ENCODE results near the gene TPSG1. TPM values are rescaled to one million over a fixed set of nuclear protein-coding genes. Genes with fewer than 3 reads are reported as not detected.
"Not testable (repeated sequence)": the region's sequence is repeated elsewhere in the genome, so short reads cannot be mapped to it uniquely, and the experiment has no call there.

The TPSG1 gene
- total and polyA plus RNA-seq, 2 of the 13 experiments (the other 11 are each of a cell fraction or from before 2014, with no cell fraction given): not detected

DNA sequence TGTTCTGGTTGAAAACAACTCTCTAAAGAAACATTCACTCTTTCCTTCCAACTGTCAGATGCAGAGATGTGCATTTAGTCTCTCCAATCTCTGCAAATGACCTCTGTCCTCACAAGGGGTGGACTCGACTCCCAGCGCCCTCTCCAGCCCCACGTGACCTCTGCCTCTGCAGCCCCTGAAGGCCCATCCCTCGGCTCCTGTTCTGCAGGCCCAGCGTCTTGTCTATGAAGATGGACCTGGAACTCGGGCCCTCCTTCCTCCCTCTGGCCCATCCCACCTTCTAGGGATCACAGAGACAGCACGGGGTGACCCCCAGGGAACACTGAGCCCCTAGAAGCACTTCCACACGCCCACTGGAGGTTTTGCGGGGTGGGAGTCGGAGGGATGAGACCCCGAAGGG is 18.3 kb upstream of the TPSG1 start:
- in situ Hi-C loops (cut with HindIII; ENCODE audit: extremely low pct_ligation_motif_present, low pct_unique_long_range_greater_than_20kb); H3K9me3 ChIP-seq (ENCODE audit: low read length); H3K27ac ChIP-seq (ENCODE audit: extremely low read length, insufficient read depth, low read length); POLR2A ChIA-PET; H3K4me1 ChIP-seq (ENCODE audit: insufficient read depth, low read length); FAIRE-seq; H3K4me3 ChIP-seq (replicated peaks in 1 of 3; ENCODE audit: insufficient read depth in 1 of 3, low read depth in 2 of 3, low read length in 3 of 3); intact Hi-C loops (cut with micrococcal nuclease; ENCODE audit: unreplicated experiment); H3K79me2 ChIP-seq (ENCODE audit: insufficient read depth, low read length); H3K9ac ChIP-seq (ENCODE audit: insufficient read depth, low read depth, low read length); ATAC-seq; H3K36me3 ChIP-seq (replicated peaks in 1 of 2; ENCODE audit: control insufficient read depth in 1 of 2, insufficient read depth in 2 of 2, low read length in 2 of 2); CTCF ChIA-PET (ENCODE audit: low intra/inter-chr PET ratio, low total read pairs); DNase-seq (ENCODE audit: low spot score); H2AFZ ChIP-seq (ENCODE audit: low read length); H3K4me2 ChIP-seq (ENCODE audit: low read depth, low read length); H4K20me1 ChIP-seq (ENCODE audit: insufficient read depth, low read length); BruUV-seq (replicated peaks); TF ChIP-seq USF2 (IDR thresholded peaks at IDR 0.05; ENCODE audit: low read depth, low read length): not testable (repeated sequence)
- 15% methylated on average over 7 of the region's 11 CpGs for WGBS (ENCODE audit: low lambda C conversion rate)
- peak; percentile 40; the same call in 1 of the 2 replicates for TF ChIP-seq USF2 (CRISPR knock-in tag; IDR thresholded peaks at IDR 0.05; ENCODE audit: borderline replicate concordance)
- peaks cover 1 to 32% of the 10 kb centered on the region in 2 experiments; a peak in 4 of 5 replicates for H3K27me3 ChIP-seq (ENCODE audit: control insufficient read depth in 1 of 2, insufficient read depth in 2 of 2, low read length in 2 of 2)

DNA sequence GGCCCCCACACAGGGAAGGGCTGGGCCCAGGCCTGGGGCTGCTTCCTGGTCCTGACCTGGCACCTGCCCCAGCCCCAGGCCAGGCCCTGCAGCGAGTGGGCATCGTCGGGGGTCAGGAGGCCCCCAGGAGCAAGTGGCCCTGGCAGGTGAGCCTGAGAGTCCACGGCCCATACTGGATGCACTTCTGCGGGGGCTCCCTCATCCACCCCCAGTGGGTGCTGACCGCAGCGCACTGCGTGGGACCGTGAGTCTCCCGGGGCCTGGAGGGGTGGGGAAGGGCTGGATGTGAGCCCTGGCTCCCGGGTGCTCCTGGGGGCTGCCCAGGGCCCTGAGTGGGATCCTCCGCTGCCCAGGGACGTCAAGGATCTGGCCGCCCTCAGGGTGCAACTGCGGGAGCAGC is 16.0 kb upstream of the TPSG1 start:
- H3K27ac ChIP-seq (ENCODE audit: extremely low read length, insufficient read depth, low read length); H3K36me3 ChIP-seq (replicated peaks in 1 of 2; ENCODE audit: control insufficient read depth in 1 of 2, insufficient read depth in 2 of 2, low read length in 2 of 2); H4K20me1 ChIP-seq (ENCODE audit: insufficient read depth, low read length); FAIRE-seq; DNase-seq (ENCODE audit: low spot score); ATAC-seq; H3K79me2 ChIP-seq (ENCODE audit: insufficient read depth, low read length); H3K9ac ChIP-seq (ENCODE audit: insufficient read depth, low read depth, low read length); in situ Hi-C loops (cut with HindIII; ENCODE audit: extremely low pct_ligation_motif_present, low pct_unique_long_range_greater_than_20kb); POLR2A ChIA-PET; BruUV-seq (replicated peaks); H3K4me2 ChIP-seq (ENCODE audit: low read depth, low read length); intact Hi-C loops (cut with micrococcal nuclease; ENCODE audit: unreplicated experiment); H3K9me3 ChIP-seq (ENCODE audit: low read length); H3K4me1 ChIP-seq (ENCODE audit: insufficient read depth, low read length); H2AFZ ChIP-seq (ENCODE audit: low read length); CTCF ChIA-PET (ENCODE audit: low intra/inter-chr PET ratio, low total read pairs); H3K4me3 ChIP-seq (replicated peaks in 1 of 3; ENCODE audit: insufficient read depth in 1 of 3, low read depth in 2 of 3, low read length in 3 of 3): not testable (repeated sequence)
- WGBS (ENCODE audit: low lambda C conversion rate): no CpG with 5 or more reads among the region's 15 CpGs
- peaks cover 3 to 21% of the 10 kb centered on the region in 2 experiments; a peak in 4 of 5 replicates for H3K27me3 ChIP-seq (ENCODE audit: control insufficient read depth in 1 of 2, insufficient read depth in 2 of 2, low read length in 2 of 2)

DNA sequence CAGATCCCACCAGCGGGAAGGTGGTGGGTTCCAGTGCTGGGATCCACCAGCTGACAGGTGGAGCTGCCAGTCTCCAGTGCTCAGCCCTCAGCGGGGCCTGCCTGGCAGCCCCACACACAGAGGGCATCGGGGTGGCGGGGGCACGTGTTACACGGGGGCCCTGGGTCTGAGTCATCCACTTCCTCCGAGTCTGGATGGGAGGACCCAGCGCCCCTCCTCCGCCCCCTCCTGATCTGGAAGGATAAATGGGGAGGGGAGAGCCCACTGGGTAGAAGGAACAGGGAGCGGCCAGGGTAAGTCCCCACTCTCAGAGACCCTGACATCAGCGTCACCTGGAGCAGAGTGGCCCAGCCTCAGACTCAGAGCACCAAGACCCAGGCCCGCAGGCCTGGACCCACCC is 15.4 kb upstream of the TPSG1 start, which contains the start of gene TPSAB1:
TSS of gene TPSAB1 (plus strand) at position 270 of the 400 bp plus-strand sequence. CDS start 234 bp downstream, outside the sequence.
- H3K27ac ChIP-seq (ENCODE audit: extremely low read length, insufficient read depth, low read length); POLR2A ChIA-PET; H3K79me2 ChIP-seq (ENCODE audit: insufficient read depth, low read length); DNase-seq (ENCODE audit: low spot score); H3K9ac ChIP-seq (ENCODE audit: insufficient read depth, low read depth, low read length); H3K36me3 ChIP-seq (replicated peaks in 1 of 2; ENCODE audit: control insufficient read depth in 1 of 2, insufficient read depth in 2 of 2, low read length in 2 of 2); H3K9me3 ChIP-seq (ENCODE audit: low read length); H3K4me2 ChIP-seq (ENCODE audit: low read depth, low read length); H3K4me1 ChIP-seq (ENCODE audit: insufficient read depth, low read length); ATAC-seq; BruUV-seq (replicated peaks); CTCF ChIA-PET (ENCODE audit: low intra/inter-chr PET ratio, low total read pairs); in situ Hi-C loops (cut with HindIII; ENCODE audit: extremely low pct_ligation_motif_present, low pct_unique_long_range_greater_than_20kb); FAIRE-seq; H4K20me1 ChIP-seq (ENCODE audit: insufficient read depth, low read length); H2AFZ ChIP-seq (ENCODE audit: low read length); H3K4me3 ChIP-seq (replicated peaks in 1 of 3; ENCODE audit: insufficient read depth in 1 of 3, low read depth in 2 of 3, low read length in 3 of 3); intact Hi-C loops (cut with micrococcal nuclease; ENCODE audit: unreplicated experiment): not testable (repeated sequence)
- WGBS (ENCODE audit: low lambda C conversion rate): 0% methylated on average over 3 of the region's 12 CpGs
- H3K27me3 ChIP-seq (ENCODE audit: control insufficient read depth in 1 of 2, insufficient read depth in 2 of 2, low read length in 2 of 2): peaks cover 3 to 16% of the 10 kb centered on the region in 2 experiments; a peak in 4 of 5 replicates

DNA sequence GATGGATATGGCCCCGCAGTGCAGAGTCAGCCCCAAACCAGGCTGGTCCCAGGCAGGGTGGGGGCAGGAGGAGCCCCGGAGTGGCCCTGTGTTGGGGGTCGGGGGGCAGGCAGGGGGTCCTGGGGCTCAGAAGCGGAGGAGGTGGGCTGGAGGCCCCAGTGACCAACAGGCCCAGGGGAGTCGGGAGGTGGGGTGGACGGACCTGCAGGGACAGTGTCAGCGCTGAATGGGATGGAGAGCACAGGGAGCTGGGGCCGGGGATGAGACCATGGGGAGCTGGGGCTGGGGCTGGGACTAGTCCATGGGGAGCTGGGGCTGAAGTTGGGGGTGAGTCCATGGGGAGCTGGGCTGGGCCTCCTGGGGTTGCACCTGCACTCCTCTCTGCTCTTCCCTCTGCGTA is 14.5 kb upstream of the TPSG1 start:
- H2AFZ ChIP-seq (ENCODE audit: low read length); H4K20me1 ChIP-seq (ENCODE audit: insufficient read depth, low read length); FAIRE-seq; H3K9me3 ChIP-seq (ENCODE audit: low read length); H3K79me2 ChIP-seq (ENCODE audit: insufficient read depth, low read length); H3K4me1 ChIP-seq (ENCODE audit: insufficient read depth, low read length); BruUV-seq (replicated peaks); H3K4me3 ChIP-seq (replicated peaks in 1 of 3; ENCODE audit: insufficient read depth in 1 of 3, low read depth in 2 of 3, low read length in 3 of 3); CTCF ChIA-PET (ENCODE audit: low intra/inter-chr PET ratio, low total read pairs); intact Hi-C loops (cut with micrococcal nuclease; ENCODE audit: unreplicated experiment); in situ Hi-C loops (cut with HindIII; ENCODE audit: extremely low pct_ligation_motif_present, low pct_unique_long_range_greater_than_20kb); POLR2A ChIA-PET; H3K36me3 ChIP-seq (replicated peaks in 1 of 2; ENCODE audit: control insufficient read depth in 1 of 2, insufficient read depth in 2 of 2, low read length in 2 of 2); H3K4me2 ChIP-seq (ENCODE audit: low read depth, low read length); DNase-seq (ENCODE audit: low spot score); H3K27ac ChIP-seq (ENCODE audit: extremely low read length, insufficient read depth, low read length); ATAC-seq; H3K9ac ChIP-seq (ENCODE audit: insufficient read depth, low read depth, low read length): not testable (repeated sequence)
- peaks cover 3 to 10% of the 10 kb centered on the region in 2 experiments; a peak in 2 of 5 replicates for H3K27me3 ChIP-seq (ENCODE audit: control insufficient read depth in 1 of 2, insufficient read depth in 2 of 2, low read length in 2 of 2)
- WGBS (ENCODE audit: low lambda C conversion rate): 20% methylated on average over 7 of the region's 9 CpGs

Data from HepG2 (cell line).